CD4-positive, alpha-beta memory T cell (primary cell): ENCODE measurements around the gene FAM89B. TPM values are rescaled to one million over a fixed set of nuclear protein-coding genes. Genes with fewer than 3 reads are reported as not detected.

Experiments used
- CTCF ChIA-PET: fragments of 350-600 bp; sonication (Branson Sonifier 250); formaldehyde crosslinking; loops from one replicate; lab custom pipeline; 2021; ENCODE audit warnings: inconsistent platforms; ENCODE audit not compliant: partially characterized antibody; lab: Charles Lee
- POLR2A ChIA-PET: fragments of 350-600 bp; sonication (Branson Sonifier 250); formaldehyde crosslinking; loops from one replicate; lab custom pipeline; 2021; ENCODE audit not compliant: partially characterized antibody; lab: Charles Lee
- DNase-seq, 5 donors: peaks; one replicate each; pipeline versions ENCODE4 v3.0.0 to v3.0.0-alpha.2; 2020 to 2022; ENCODE audit warnings: mixed read lengths in 1 of 5
- H3K27ac ChIP-seq: one replicate; pipeline ENCODE4 v1.7.0; 2013; ENCODE audit warnings: low read depth, low read length
- H3K27me3 ChIP-seq: 2 replicates; pipeline ENCODE4 v1.7.0; 2013; ENCODE audit warnings: mild to moderate bottlenecking, low read length, moderate library complexity; ENCODE audit not compliant: insufficient read depth
- H3K36me3 ChIP-seq: 2 replicates; pipeline ENCODE4 v1.7.0; 2013; ENCODE audit warnings: mild to moderate bottlenecking, low read length, moderate library complexity; ENCODE audit not compliant: insufficient read depth
- H3K4me1 ChIP-seq: 2 replicates; pipeline ENCODE4 v1.7.0; 2013; ENCODE audit warnings: mild to moderate bottlenecking, low read length, moderate library complexity; ENCODE audit not compliant: insufficient read depth
- H3K4me3 ChIP-seq, 2 donors: one replicate each; pipeline ENCODE4 v1.7.0; 2013; ENCODE audit warnings: low read length in 2 of 2, mild to moderate bottlenecking in 1 of 2
- H3K9me3 ChIP-seq, 2 donors: one replicate each; pipeline ENCODE4 v1.7.0; 2013; ENCODE audit warnings: low read length in 2 of 2, control low read depth in 1 of 2; ENCODE audit not compliant: control insufficient read depth in 1 of 2
- H3K27ac Mint-ChIP-seq, 7 donors: one replicate each; pipeline ENCODE4 v1.8.0; 2020 to 2021; ENCODE audit warnings: mixed read lengths in 7 of 7, mild to moderate bottlenecking in 6 of 7, inconsistent platforms in 3 of 7, moderate library complexity in 3 of 7
- H3K27me3 Mint-ChIP-seq, 2 donors: one replicate each; pipeline ENCODE4 v1.8.0; 2020 to 2021; ENCODE audit warnings: mixed read lengths in 2 of 2
- H3K36me3 Mint-ChIP-seq, 2 donors: one replicate each; pipeline ENCODE4 v1.8.0; 2020 to 2021; ENCODE audit warnings: mixed read lengths in 2 of 2, inconsistent platforms in 1 of 2, mild to moderate bottlenecking in 1 of 2
- H3K4me1 Mint-ChIP-seq, 4 donors: one replicate each; pipeline ENCODE4 v1.8.0; 2020 to 2021; ENCODE audit warnings: mixed read lengths in 4 of 4, mild to moderate bottlenecking in 1 of 4
- H3K4me3 Mint-ChIP-seq, 8 donors: one replicate each; pipeline ENCODE4 v1.8.0; 2020 to 2021; ENCODE audit warnings: mixed read lengths in 8 of 8, mild to moderate bottlenecking in 7 of 8, moderate library complexity in 6 of 8, inconsistent platforms in 3 of 8
- H3K9me3 Mint-ChIP-seq, 8 donors: one replicate each; pipeline ENCODE4 v1.8.0; 2020 to 2021; ENCODE audit warnings: mixed read lengths in 8 of 8, mild to moderate bottlenecking in 5 of 8, inconsistent platforms in 3 of 8, moderate library complexity in 1 of 8
- intact Hi-C: fragments of 100-400 bp; cut with micrococcal nuclease; formaldehyde crosslinking; loops from one replicate; pipeline ENCODE4 v1.15.1; 2023
- polyA plus RNA-seq, 2 donors: library from polyadenylated mRNA; unstranded; fragments of 300-500 nt; fragmentation: Illumina TruSeq; gene quantifications; one replicate each; pipeline ENCODE4 v1.2.3, GENCODE V29; 2021
- total RNA-seq, 2 experiments: library from RNA; stranded (reverse); gene quantifications; one replicate each; pipeline ENCODE4 v1.2.3, GENCODE V29; 2021

FAM89B gene
- total and polyA plus RNA-seq, 4 experiments from 2014 or later: 68.9 to 164 (median 101) TPM

- H3K27ac ChIP-seq: peak overlapping the region; percentile 75
- intact Hi-C loops: no loop called here
- Mint-ChIP-seq H3K27me3 (no peaks in the 10 kb centered on the region), H3K4me1 (peaks cover 15 to 62% (median 40%) of the 10 kb centered on the region in 4 donors), H3K36me3 (peaks cover 0 to 53% of the 10 kb centered on the region in 2 donors), H3K27ac (peak overlapping the region; percentile 84 to 94 (median 91)), H3K9me3 (no peaks in the 10 kb centered on the region), H3K4me3 (peak overlapping the region; percentile 86 to 91 (median 88))
- CTCF ChIA-PET: interaction anchor here (0.7 to 5.1 kb wide), 11 partner anchors 8 to 73 kb away, joined by 3 to 50 read pairs (median 3); partner anchors contain the start of gene SCYL1
- peak in 1 of 5 donors; percentile 68 for DNase-seq
- peaks cover 51% of the 10 kb centered on the region for H3K4me1 ChIP-seq
- POLR2A ChIA-PET: interaction anchor here (0.7 to 17.1 kb wide), 22 partner anchors 7 to 243 kb away, joined by 3 to 403 read pairs (median 10); partner anchors contain the start of genes DPF2, KAT5, KCNK7 and LTBP3
- H3K27me3 ChIP-seq: no peaks in the 10 kb centered on the region
- peaks cover 29% of the 10 kb centered on the region for H3K36me3 ChIP-seq
- H3K4me3 ChIP-seq: peak overlapping the region; percentile 62 to 88
- H3K9me3 ChIP-seq: no peaks in the 10 kb centered on the region
Measured at GRCh38 chr11:65576867-65577755, 4.8 kb downstream of the FAM89B start.

GRCh38 chr11:65577756-65578109 lies 5.4 kb downstream of the FAM89B start:
- Histone ChIP-seq H3K9me3 (no peaks in the 10 kb centered on the region), H3K4me1 (peaks cover 50% of the 10 kb centered on the region), H3K4me3 (peak overlapping the region in 1 of 2 donors; percentile 62), H3K27me3 (no peaks in the 10 kb centered on the region), H3K36me3 (peaks cover 34% of the 10 kb centered on the region), H3K27ac (peak overlapping the region; percentile 75)
- Mint-ChIP-seq H3K27ac (peak overlapping the region in 6 of 7 donors; percentile 68 to 94 (median 87)), H3K4me3 (peak overlapping the region in 7 of 8 donors; percentile 64 to 88 (median 75)), H3K27me3 (no peaks in the 10 kb centered on the region), H3K9me3 (no peaks in the 10 kb centered on the region), H3K36me3 (peaks cover 5 to 58% of the 10 kb centered on the region in 2 donors), H3K4me1 (peaks cover 13 to 63% (median 40%) of the 10 kb centered on the region in 4 donors)
- ChIA-PET POLR2A (interaction anchor here (1.0 to 17.1 kb wide), 11 partner anchors 11 to 160 kb away, joined by 3 to 403 read pairs (median 35); partner anchors contain the start of genes KCNK7, LTBP3, MALAT1 and MAP3K11), CTCF (interaction anchor here (1.1 to 5.1 kb wide), 6 partner anchors 11 to 53 kb away, joined by 3 to 50 read pairs (median 25); partner anchors contain the start of gene SCYL1)
- no peak for DNase-seq
- intact Hi-C loops: no loop called here

- intact Hi-C loops: no loop called here
- Mint-ChIP-seq H3K36me3 (peaks cover 9 to 62% of the 10 kb centered on the region in 2 donors), H3K9me3 (no peaks in the 10 kb centered on the region), H3K4me1 (peaks cover 12 to 63% (median 38%) of the 10 kb centered on the region in 4 donors), H3K27me3 (no peaks in the 10 kb centered on the region), H3K4me3 (peak overlapping the region in 7 of 8 donors; percentile 64 to 88 (median 76)), H3K27ac (peak overlapping the region in 6 of 7 donors; percentile 77 to 97 (median 92))
- Histone ChIP-seq H3K36me3 (peaks cover 34% of the 10 kb centered on the region), H3K9me3 (no peaks in the 10 kb centered on the region), H3K4me1 (peaks cover 49% of the 10 kb centered on the region), H3K27ac (peak overlapping the region; percentile 75), H3K4me3 (no peak overlapping the region), H3K27me3 (no peaks in the 10 kb centered on the region)
- no peak for DNase-seq
- CTCF ChIA-PET: interaction anchor here (2.0 to 5.1 kb wide), 5 partner anchors 10 to 53 kb away, joined by 6 to 50 read pairs (median 35); partner anchors contain the start of gene SCYL1
- POLR2A ChIA-PET: interaction anchor here (0.6 to 17.1 kb wide), 7 partner anchors 11 to 179 kb away, joined by 3 to 403 read pairs (median 76); partner anchors contain the start of genes KCNK7, LTBP3 and MALAT1
Measured at GRCh38 chr11:65578134-65578533, 5.8 kb downstream of the FAM89B start.

GRCh38 chr11:65578667-65579066 lies 6.3 kb downstream of the FAM89B start:
- peaks cover 35% of the 10 kb centered on the region for H3K36me3 ChIP-seq
- H3K4me1 ChIP-seq: peaks cover 43% of the 10 kb centered on the region
- H3K4me3 ChIP-seq: no peak overlapping the region
- no peak overlapping the region for H3K27ac ChIP-seq
- Mint-ChIP-seq H3K4me3 (peak overlapping the region; percentile 64 to 88 (median 76)), H3K4me1 (peaks cover 12 to 61% (median 36%) of the 10 kb centered on the region in 4 donors), H3K36me3 (peaks cover 13 to 65% of the 10 kb centered on the region in 2 donors), H3K27me3 (no peaks in the 10 kb centered on the region), H3K27ac (peak overlapping the region; percentile 77 to 97 (median 90)), H3K9me3 (no peaks in the 10 kb centered on the region)
- H3K27me3 ChIP-seq: no peaks in the 10 kb centered on the region
- H3K9me3 ChIP-seq: no peaks in the 10 kb centered on the region
- DNase-seq: no peak
- CTCF ChIA-PET: interaction anchor here (4.0 to 5.1 kb wide), 3 partner anchors 10 to 38 kb away, joined by 35 to 50 read pairs (median 41); no protein-coding TSS in a partner anchor
- POLR2A ChIA-PET: interaction anchor here (0.6 to 17.1 kb wide), 5 partner anchors 10 to 180 kb away, joined by 3 to 403 read pairs (median 79); partner anchors contain the start of genes KCNK7 and LTBP3
- intact Hi-C loops: no loop called here

GRCh38 chr11:65579291-65579690 lies 7.0 kb downstream of the FAM89B start:
- peaks cover 18 to 66% of the 10 kb centered on the region in 2 donors for H3K36me3 Mint-ChIP-seq
- DNase-seq: no peak
- H3K36me3 ChIP-seq: peaks cover 41% of the 10 kb centered on the region
- no peaks in the 10 kb centered on the region for H3K27me3 ChIP-seq
- H3K4me3 ChIP-seq: no peak overlapping the region
- no peaks in the 10 kb centered on the region for H3K9me3 Mint-ChIP-seq
- no peak overlapping the region for H3K27ac ChIP-seq
- peaks cover 12 to 55% (median 34%) of the 10 kb centered on the region in 4 donors for H3K4me1 Mint-ChIP-seq
- H3K9me3 ChIP-seq: no peaks in the 10 kb centered on the region
- H3K4me1 ChIP-seq: peaks cover 40% of the 10 kb centered on the region
- peak overlapping the region in 6 of 7 donors; percentile 52 to 94 (median 68) for H3K27ac Mint-ChIP-seq
- ChIA-PET CTCF (interaction anchor here (4.8 to 5.1 kb wide), 2 partner anchors 9 to 38 kb away, joined by 41 to 50 read pairs; no protein-coding TSS in a partner anchor), POLR2A (interaction anchor here (1.1 to 17.1 kb wide), 5 partner anchors 9 to 73 kb away, joined by 3 to 403 read pairs (median 79); partner anchors contain the start of genes KCNK7 and LTBP3)
- intact Hi-C loops: no loop called here
- no peaks in the 10 kb centered on the region for H3K27me3 Mint-ChIP-seq
- peak overlapping the region in 5 of 8 donors; percentile 21 to 74 (median 34) for H3K4me3 Mint-ChIP-seq

GRCh38 chr11:65580031-65580692 lies 7.8 kb downstream of the FAM89B start:
- Mint-ChIP-seq H3K27ac (peak overlapping the region in 2 of 7 donors; percentile 24 to 41), H3K27me3 (no peaks in the 10 kb centered on the region), H3K36me3 (peaks cover 22 to 62% of the 10 kb centered on the region in 2 donors), H3K9me3 (no peaks in the 10 kb centered on the region), H3K4me3 (peak overlapping the region in 1 of 8 donors; percentile 39), H3K4me1 (peaks cover 12 to 46% (median 30%) of the 10 kb centered on the region in 4 donors)
- Histone ChIP-seq H3K9me3 (no peaks in the 10 kb centered on the region), H3K27ac (no peak overlapping the region), H3K4me1 (peaks cover 34% of the 10 kb centered on the region), H3K27me3 (no peaks in the 10 kb centered on the region), H3K4me3 (no peak overlapping the region), H3K36me3 (peaks cover 46% of the 10 kb centered on the region)
- ChIA-PET CTCF (interaction anchor here (5.1 kb wide), 1 partner anchor 39 kb away, joined by 41 read pairs; no protein-coding TSS in a partner anchor), POLR2A (interaction anchor here (1.1 to 17.1 kb wide), 4 partner anchors 8 to 72 kb away, joined by 3 to 403 read pairs (median 98); partner anchors contain the start of genes KCNK7 and LTBP3)
- intact Hi-C loops: no loop called here
- DNase-seq: no peak
